ENCODE data around the gene SMCHD1. TPM values are rescaled to one million over a fixed set of nuclear protein-coding genes. Genes with fewer than 3 reads are reported as not detected.

The SMCHD1 gene
- total and polyA plus RNA-seq, 2 donors (not counting 1 experiment from before 2014, with no cell fraction given) = 54.2 to 380 TPM

GRCh38 chr18:2840521-2840920 lies 185.0 kb downstream of the SMCHD1 start:
- H2AFZ ChIP-seq (ENCODE audit: insufficient read depth, low read depth, low read length, poor library complexity, severe bottlenecking) = no peak overlapping the region
- peaks cover 0 to 10% of the 10 kb centered on the region in 2 donors for H3K4me1 ChIP-seq (ENCODE audit: control insufficient read depth in 2 of 2, insufficient read depth in 2 of 2, low read length in 2 of 2)
- H3K4me3 ChIP-seq (ENCODE audit: control extremely low read depth in 1 of 5, extremely low read depth in 1 of 5, insufficient read depth in 1 of 5, low read depth in 2 of 5, low read length in 4 of 5) = no peak overlapping the region
- Mint-ChIP-seq H3K27ac (no peak overlapping the region), H3K27me3 (no peaks in the 10 kb centered on the region), H3K4me3 (no peak overlapping the region), H3K9me3 (ENCODE audit: insufficient read depth) (peaks cover 2% of the 10 kb centered on the region), H3K4me1 (peaks cover 18% of the 10 kb centered on the region)
- no peak for ATAC-seq (ENCODE audit: low read depth)
- no peaks in the 10 kb centered on the region for H4K20me1 ChIP-seq (ENCODE audit: control insufficient read depth, insufficient read depth, low read length, poor library complexity, severe bottlenecking)
- CTCF ChIA-PET = no interaction called here
- intact Hi-C loops (cut with micrococcal nuclease) = no loop called here
- WGBS (ENCODE audit: insufficient coverage) = no CpG with 5 or more reads among the region's 1 CpG
- no peaks in the 10 kb centered on the region for H3K79me2 ChIP-seq (ENCODE audit: control insufficient read depth, insufficient read depth, low read length)
- H3K9me3 ChIP-seq (ENCODE audit: control extremely low read depth in 1 of 3, control insufficient read depth in 2 of 3, insufficient read depth in 1 of 3, low read length in 2 of 3) = peaks cover 0 to 8% (median 0%) of the 10 kb centered on the region in 3 donors
- DNase-seq = no peak
- H3K27me3 ChIP-seq (replicated peaks in 1 of 4; ENCODE audit: control extremely low read depth in 1 of 4, control insufficient read depth in 3 of 4, insufficient read depth in 4 of 4, low read length in 3 of 4) = no peaks in the 10 kb centered on the region
- H3K9ac ChIP-seq (ENCODE audit: low read length) = no peak overlapping the region
- H3K4me2 ChIP-seq (replicated peaks; ENCODE audit: low read depth, low read length, poor library complexity, severe bottlenecking) = no peak overlapping the region
- TF ChIP-seq EZH2 (IDR thresholded peaks at IDR 0.05; ENCODE audit: borderline replicate concordance, insufficient read depth, low read depth, low read length, poor library complexity, severe bottlenecking) = no peak
- no peak for TF ChIP-seq CTCF (IDR thresholded peaks at IDR 0.05)
- H3K36me3 ChIP-seq (replicated peaks in 1 of 2; ENCODE audit: control extremely low read depth in 1 of 2, control insufficient read depth in 1 of 2, extremely low read depth in 1 of 2, insufficient read depth in 2 of 2, low read length in 1 of 2) = no peaks in the 10 kb centered on the region
- POLR2A ChIA-PET = no interaction called here
- H3K27ac ChIP-seq (ENCODE audit: low read length in 2 of 2) = no peak overlapping the region

GRCh38 chr18:2843146-2843545 lies 187.6 kb downstream of the SMCHD1 start:
- no peak overlapping the region for H3K27ac ChIP-seq (ENCODE audit: low read length in 2 of 2)
- H3K4me2 ChIP-seq (replicated peaks; ENCODE audit: low read depth, low read length, poor library complexity, severe bottlenecking) = no peak overlapping the region
- Mint-ChIP-seq H3K27me3 (no peaks in the 10 kb centered on the region), H3K27ac (no peak overlapping the region), H3K4me3 (peak overlapping the region; percentile 35), H3K9me3 (ENCODE audit: insufficient read depth) (peaks cover 2% of the 10 kb centered on the region), H3K4me1 (peaks cover 28% of the 10 kb centered on the region)
- no peak for TF ChIP-seq EZH2 (IDR thresholded peaks at IDR 0.05; ENCODE audit: borderline replicate concordance, insufficient read depth, low read depth, low read length, poor library complexity, severe bottlenecking)
- no peak for TF ChIP-seq CTCF (IDR thresholded peaks at IDR 0.05)
- ChIA-PET CTCF (interaction anchor here (0.7 kb wide), 1 partner anchor 67 kb away, joined by 3 read pairs; no protein-coding TSS in a partner anchor), POLR2A (no interaction called here)
- H2AFZ ChIP-seq (ENCODE audit: insufficient read depth, low read depth, low read length, poor library complexity, severe bottlenecking) = no peak overlapping the region
- peak; percentile 66 for DNase-seq
- H3K79me2 ChIP-seq (ENCODE audit: control insufficient read depth, insufficient read depth, low read length) = no peaks in the 10 kb centered on the region
- no peaks in the 10 kb centered on the region for H3K36me3 ChIP-seq (replicated peaks in 1 of 2; ENCODE audit: control extremely low read depth in 1 of 2, control insufficient read depth in 1 of 2, extremely low read depth in 1 of 2, insufficient read depth in 2 of 2, low read length in 1 of 2)
- peaks cover 3 to 27% of the 10 kb centered on the region in 2 donors for H3K4me1 ChIP-seq (ENCODE audit: control insufficient read depth in 2 of 2, insufficient read depth in 2 of 2, low read length in 2 of 2)
- H3K4me3 ChIP-seq (ENCODE audit: control extremely low read depth in 1 of 5, extremely low read depth in 1 of 5, insufficient read depth in 1 of 5, low read depth in 2 of 5, low read length in 4 of 5) = no peak overlapping the region
- H3K27me3 ChIP-seq (replicated peaks in 1 of 4; ENCODE audit: control extremely low read depth in 1 of 4, control insufficient read depth in 3 of 4, insufficient read depth in 4 of 4, low read length in 3 of 4) = peaks cover 0 to 8% (median under 1%) of the 10 kb centered on the region in 4 experiments
- peaks cover 0 to 4% (median 0%) of the 10 kb centered on the region in 3 donors for H3K9me3 ChIP-seq (ENCODE audit: control extremely low read depth in 1 of 3, control insufficient read depth in 2 of 3, insufficient read depth in 1 of 3, low read length in 2 of 3)
- intact Hi-C loops (cut with micrococcal nuclease) = no loop called here
- 31% methylated on average over 2 of the region's 6 CpGs for WGBS (ENCODE audit: insufficient coverage)
- H4K20me1 ChIP-seq (ENCODE audit: control insufficient read depth, insufficient read depth, low read length, poor library complexity, severe bottlenecking) = no peaks in the 10 kb centered on the region
- ATAC-seq (ENCODE audit: low read depth) = no peak
- H3K9ac ChIP-seq (ENCODE audit: low read length) = no peak overlapping the region
